Activated T-cell treated with anti-CD3 and anti-CD28 coated beads, Interleukin-2, amount 50 U/mL, for 24 hours (primary cell): ENCODE measurements around the gene SRP72.

Source experiments
- DNase-seq: peaks from one replicate; pipeline ENCODE4 v3.0.0-alpha.2; 2020
- H3K27ac Mint-ChIP-seq: 2 replicates; pipeline ENCODE4 v1.8.0; 2020; ENCODE audit warnings: mild to moderate bottlenecking, mixed read lengths
- H3K27me3 Mint-ChIP-seq: 2 replicates; pipeline ENCODE4 v1.8.0; 2020; ENCODE audit warnings: mixed read lengths
- H3K36me3 Mint-ChIP-seq: 2 replicates; pipeline ENCODE4 v1.8.0; 2020; ENCODE audit warnings: low read depth, mixed read lengths
- H3K4me1 Mint-ChIP-seq: 2 replicates; pipeline ENCODE4 v1.8.0; 2020; ENCODE audit warnings: low read depth, mixed read lengths
- H3K4me3 Mint-ChIP-seq: 2 replicates; pipeline ENCODE4 v1.8.0; 2020; ENCODE audit warnings: mild to moderate bottlenecking, moderate library complexity, mixed read lengths
- H3K9me3 Mint-ChIP-seq: 2 replicates; pipeline ENCODE4 v1.8.0; 2020; ENCODE audit warnings: mixed read lengths

The SRP72 gene

GRCh38 chr4:56550642-56551041, 83.2 kb downstream of the SRP72 start:
- H3K36me3 Mint-ChIP-seq: no peaks in the 10 kb centered on the region
- no peak for DNase-seq
- no peaks in the 10 kb centered on the region for H3K27me3 Mint-ChIP-seq
- H3K9me3 Mint-ChIP-seq: no peaks in the 10 kb centered on the region
- H3K4me1 Mint-ChIP-seq: peaks cover 5% of the 10 kb centered on the region
- H3K27ac Mint-ChIP-seq: no peak overlapping the region
- H3K4me3 Mint-ChIP-seq: no peak overlapping the region

- no peaks in the 10 kb centered on the region for H3K36me3 Mint-ChIP-seq
- peaks cover 3% of the 10 kb centered on the region for H3K27me3 Mint-ChIP-seq
- no peak overlapping the region for H3K27ac Mint-ChIP-seq
- H3K4me3 Mint-ChIP-seq: no peak overlapping the region
- H3K4me1 Mint-ChIP-seq: peaks cover 5% of the 10 kb centered on the region
- no peak for DNase-seq
- no peaks in the 10 kb centered on the region for H3K9me3 Mint-ChIP-seq
These were observed 84.1 kb downstream of the SRP72 start for GRCh38 chr4:56551516-56551915.

DNA sequence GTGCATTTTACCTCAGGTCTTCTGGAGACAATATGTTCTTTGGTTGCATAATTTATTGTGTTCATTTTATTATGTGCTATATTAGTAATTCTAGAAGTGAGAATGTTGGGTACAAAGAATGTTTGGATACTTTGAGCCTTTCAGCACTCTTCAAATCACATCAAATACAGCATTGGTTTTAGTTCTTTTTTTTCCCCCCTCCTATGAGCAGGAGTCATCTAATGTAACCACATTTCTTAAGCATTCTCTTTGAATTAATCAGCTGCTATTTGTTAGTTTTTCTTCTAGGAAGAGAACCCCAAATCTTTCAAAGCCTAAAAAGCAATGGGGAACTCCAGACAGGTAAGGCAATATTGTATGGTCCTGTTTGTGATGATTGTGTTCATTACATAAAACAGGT, 84.9 kb downstream of the SRP72 start:
- H3K36me3 Mint-ChIP-seq: no peaks in the 10 kb centered on the region
- H3K9me3 Mint-ChIP-seq: no peaks in the 10 kb centered on the region
- no peak overlapping the region for H3K4me3 Mint-ChIP-seq
- H3K4me1 Mint-ChIP-seq: peaks cover 5% of the 10 kb centered on the region
- no peak for DNase-seq
- no peak overlapping the region for H3K27ac Mint-ChIP-seq
- peaks cover 3% of the 10 kb centered on the region for H3K27me3 Mint-ChIP-seq
